ENCODE results near the gene MYBPC2. TPM values are rescaled to one million over a fixed set of nuclear protein-coding genes. Genes with fewer than 3 reads are reported as not detected.

MYBPC2 gene
- polyA plus RNA-seq, 1 of the 3 experiments (the other 2 are of a cell fraction), result not detected

- TF ChIP-seq IRF3 (IDR thresholded peaks at IDR 0.05; ENCODE audit: low read depth, low read length), result no peak
- TF ChIP-seq CTCF (IDR thresholded peaks at IDR 0.05), result no peak
Measured at GRCh38 chr19:50490411-50490811, 57.7 kb downstream of the MYBPC2 start (continued).

- ChIA-PET CTCF (interaction anchor here (3.1 kb wide), 1 partner anchor 66 kb away, joined by 9 read pairs; no protein-coding TSS in a partner anchor), POLR2A (interaction anchor here (0.6 kb wide), 1 partner anchor 18 kb away, joined by 4 read pairs; no protein-coding TSS in a partner anchor)
- H3K36me3 ChIP-seq (replicated peaks in 1 of 2; ENCODE audit: control insufficient read depth in 1 of 2, insufficient read depth in 2 of 2, low read length in 1 of 2), result peaks cover 0 to 3% of the 10 kb centered on the region in 2 experiments
- no peaks in the 10 kb centered on the region for H3K9me2 ChIP-seq
- 44% methylated on average over 25 of the region's 26 CpGs for WGBS (ENCODE audit: low lambda C conversion rate)
- TF ChIP-seq GABPA (IDR thresholded peaks at IDR 0.05; ENCODE audit: low read depth), result no peak
- TF ChIP-seq RFX5 (IDR thresholded peaks at IDR 0.05; ENCODE audit: low read length), result no peak
- no peak for TF ChIP-seq ELF1 (IDR thresholded peaks at IDR 0.05)
- TF ChIP-seq MAX (IDR thresholded peaks at IDR 0.05; ENCODE audit: low read depth), result no peak
- no peak for TF ChIP-seq POLR2AphosphoS5 (IDR thresholded peaks at IDR 0.05; ENCODE audit: low read depth, low read length)
- TF ChIP-seq TAF1 (IDR thresholded peaks at IDR 0.05; ENCODE audit: borderline replicate concordance, low read depth, low read length), result no peak
- TF ChIP-seq MXI1 (IDR thresholded peaks at IDR 0.05; ENCODE audit: low read depth, low read length), result no peak
- no peak for TF ChIP-seq TEAD4 (IDR thresholded peaks at IDR 0.05; ENCODE audit: borderline replicate concordance, insufficient read depth)
- H2AFZ ChIP-seq (ENCODE audit: low read depth), result no peak overlapping the region
- DNase-seq, result no peak
- no peak overlapping the region for H3K4me2 ChIP-seq
- H3K9ac ChIP-seq, result no peak overlapping the region
- H3K27ac ChIP-seq (ENCODE audit: low read depth in 2 of 2, low read length in 1 of 2), result no peak overlapping the region
- no peaks in the 10 kb centered on the region for H3K79me2 ChIP-seq (ENCODE audit: insufficient read depth)
- H3K4me3 ChIP-seq (ENCODE audit: low read depth in 2 of 2, low read length in 1 of 2), result no peak overlapping the region
- no peaks in the 10 kb centered on the region for H3F3A ChIP-seq (replicated peaks; ENCODE audit: insufficient read depth)
- H3K9me3 ChIP-seq, result no peaks in the 10 kb centered on the region; the same call in 1 of the 2 replicates
- peaks cover 0 to 3% of the 10 kb centered on the region in 2 experiments; a peak in 1 of 4 replicates for H3K4me1 ChIP-seq (ENCODE audit: control insufficient read depth in 1 of 2, insufficient read depth in 2 of 2, low read depth in 1 of 2, low read length in 1 of 2)
- peaks cover 5% of the 10 kb centered on the region; the same call in 1 of the 2 replicates for H3K27me3 ChIP-seq (ENCODE audit: insufficient read depth)
- no peaks in the 10 kb centered on the region for H4K20me1 ChIP-seq (ENCODE audit: insufficient read depth)
Measured at GRCh38 chr19:50490991-50491472, 58.3 kb downstream of the MYBPC2 start.

- H3K27ac ChIP-seq (ENCODE audit: low read depth in 2 of 2, low read length in 1 of 2), result no peak overlapping the region
- WGBS (ENCODE audit: low lambda C conversion rate), result 23% methylated on average over 11 of the region's 12 CpGs
- H3K27me3 ChIP-seq (ENCODE audit: insufficient read depth), result peaks cover 5% of the 10 kb centered on the region; the same call in 1 of the 2 replicates
- no peak overlapping the region for H3K4me3 ChIP-seq (ENCODE audit: low read depth in 2 of 2, low read length in 1 of 2)
- no peak overlapping the region for H2AFZ ChIP-seq (ENCODE audit: low read depth)
- no peak overlapping the region for H3K4me2 ChIP-seq
- H3K36me3 ChIP-seq (replicated peaks in 1 of 2; ENCODE audit: control insufficient read depth in 1 of 2, insufficient read depth in 2 of 2, low read length in 1 of 2), result no peaks in the 10 kb centered on the region
- H3K9me2 ChIP-seq, result no peaks in the 10 kb centered on the region
- CTCF ChIA-PET, result no interaction called here
- POLR2A ChIA-PET, result no interaction called here
- no peaks in the 10 kb centered on the region for H4K20me1 ChIP-seq (ENCODE audit: insufficient read depth)
- peaks cover 0 to 3% of the 10 kb centered on the region in 2 experiments; a peak in 1 of 4 replicates for H3K4me1 ChIP-seq (ENCODE audit: control insufficient read depth in 1 of 2, insufficient read depth in 2 of 2, low read depth in 1 of 2, low read length in 1 of 2)
- no peaks in the 10 kb centered on the region for H3F3A ChIP-seq (replicated peaks; ENCODE audit: insufficient read depth)
- no peak overlapping the region for H3K9ac ChIP-seq
- no peaks in the 10 kb centered on the region for H3K9me3 ChIP-seq
- no peaks in the 10 kb centered on the region for H3K79me2 ChIP-seq (ENCODE audit: insufficient read depth)
- peak; percentile 53 for DNase-seq
- TF ChIP-seq ZBTB33 (IDR thresholded peaks at IDR 0.05; ENCODE audit: borderline replicate concordance, low read depth) (no peak), FOXM1 (IDR thresholded peaks at IDR 0.05; ENCODE audit: low read depth) (no peak), EZH2phosphoT487 (IDR thresholded peaks at IDR 0.05; ENCODE audit: borderline replicate concordance, low read depth) (no peak), POLR2AphosphoS5 (IDR thresholded peaks at IDR 0.05; ENCODE audit: low read depth, low read length) (no peak), RFX5 (IDR thresholded peaks at IDR 0.05; ENCODE audit: low read length) (no peak), REST (IDR thresholded peaks at IDR 0.05; ENCODE audit: low read depth, low read length) (no peak)
Measured at GRCh38 chr19:50492303-50493052, 59.8 kb downstream of the MYBPC2 start.

Data from SK-N-SH (cell line).